ENCODE data around the gene USP3. TPM values are rescaled to one million over a fixed set of nuclear protein-coding genes. Genes with fewer than 3 reads are reported as not detected.

USP3 gene
- total RNA-seq, 1 donor from 2014 or later = 57.3 TPM

DNA sequence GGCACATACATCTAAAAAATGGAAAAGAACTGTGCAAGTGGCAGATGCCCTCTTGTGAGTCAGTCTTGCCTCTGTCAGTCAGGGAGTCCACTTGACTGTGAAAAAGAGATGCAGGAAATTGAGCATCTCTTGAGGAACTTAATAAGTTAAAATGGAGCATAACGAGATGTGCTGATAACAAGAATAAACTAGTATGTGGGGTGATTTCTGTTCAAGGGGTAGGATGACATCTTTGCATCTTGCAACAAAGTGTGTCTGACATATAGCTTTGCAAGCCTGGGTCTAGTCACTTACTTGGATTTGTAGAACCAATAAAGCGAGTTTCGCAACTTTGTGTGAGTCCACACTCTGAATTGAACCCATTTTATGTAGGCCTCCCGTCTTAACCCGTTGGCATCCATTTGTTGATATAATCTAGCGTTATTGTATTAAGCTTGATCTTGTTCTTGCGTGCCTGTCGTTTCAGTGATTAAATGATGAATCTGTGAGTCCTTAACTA lies 2.2 kb downstream of the USP3 start:
- Mint-ChIP-seq H3K27me3 (peaks cover 8% of the 10 kb centered on the region), H3K9me3 (no peaks in the 10 kb centered on the region), H3K4me1 (ENCODE audit: unreplicated experiment) (peaks cover 73% of the 10 kb centered on the region), H3K27ac (peak overlapping the region; percentile 26), H3K4me3 (peak overlapping the region; percentile 94), H3K36me3 (no peaks in the 10 kb centered on the region)
- TF ChIP-seq, protein P1, sequence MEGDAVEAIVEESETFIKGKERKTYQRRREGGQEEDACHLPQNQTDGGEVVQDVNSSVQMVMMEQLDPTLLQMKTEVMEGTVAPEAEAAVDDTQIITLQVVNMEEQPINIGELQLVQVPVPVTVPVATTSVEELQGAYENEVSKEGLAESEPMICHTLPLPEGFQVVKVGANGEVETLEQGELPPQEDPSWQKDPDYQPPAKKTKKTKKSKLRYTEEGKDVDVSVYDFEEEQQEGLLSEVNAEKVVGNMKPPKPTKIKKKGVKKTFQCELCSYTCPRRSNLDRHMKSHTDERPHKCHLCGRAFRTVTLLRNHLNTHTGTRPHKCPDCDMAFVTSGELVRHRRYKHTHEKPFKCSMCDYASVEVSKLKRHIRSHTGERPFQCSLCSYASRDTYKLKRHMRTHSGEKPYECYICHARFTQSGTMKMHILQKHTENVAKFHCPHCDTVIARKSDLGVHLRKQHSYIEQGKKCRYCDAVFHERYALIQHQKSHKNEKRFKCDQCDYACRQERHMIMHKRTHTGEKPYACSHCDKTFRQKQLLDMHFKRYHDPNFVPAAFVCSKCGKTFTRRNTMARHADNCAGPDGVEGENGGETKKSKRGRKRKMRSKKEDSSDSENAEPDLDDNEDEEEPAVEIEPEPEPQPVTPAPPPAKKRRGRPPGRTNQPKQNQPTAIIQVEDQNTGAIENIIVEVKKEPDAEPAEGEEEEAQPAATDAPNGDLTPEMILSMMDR (conservative IDR thresholded peaks at IDR 0.05) = no peak
- DNase-seq (ENCODE audit: extremely low spot score, unreplicated experiment) = no peak

DNA sequence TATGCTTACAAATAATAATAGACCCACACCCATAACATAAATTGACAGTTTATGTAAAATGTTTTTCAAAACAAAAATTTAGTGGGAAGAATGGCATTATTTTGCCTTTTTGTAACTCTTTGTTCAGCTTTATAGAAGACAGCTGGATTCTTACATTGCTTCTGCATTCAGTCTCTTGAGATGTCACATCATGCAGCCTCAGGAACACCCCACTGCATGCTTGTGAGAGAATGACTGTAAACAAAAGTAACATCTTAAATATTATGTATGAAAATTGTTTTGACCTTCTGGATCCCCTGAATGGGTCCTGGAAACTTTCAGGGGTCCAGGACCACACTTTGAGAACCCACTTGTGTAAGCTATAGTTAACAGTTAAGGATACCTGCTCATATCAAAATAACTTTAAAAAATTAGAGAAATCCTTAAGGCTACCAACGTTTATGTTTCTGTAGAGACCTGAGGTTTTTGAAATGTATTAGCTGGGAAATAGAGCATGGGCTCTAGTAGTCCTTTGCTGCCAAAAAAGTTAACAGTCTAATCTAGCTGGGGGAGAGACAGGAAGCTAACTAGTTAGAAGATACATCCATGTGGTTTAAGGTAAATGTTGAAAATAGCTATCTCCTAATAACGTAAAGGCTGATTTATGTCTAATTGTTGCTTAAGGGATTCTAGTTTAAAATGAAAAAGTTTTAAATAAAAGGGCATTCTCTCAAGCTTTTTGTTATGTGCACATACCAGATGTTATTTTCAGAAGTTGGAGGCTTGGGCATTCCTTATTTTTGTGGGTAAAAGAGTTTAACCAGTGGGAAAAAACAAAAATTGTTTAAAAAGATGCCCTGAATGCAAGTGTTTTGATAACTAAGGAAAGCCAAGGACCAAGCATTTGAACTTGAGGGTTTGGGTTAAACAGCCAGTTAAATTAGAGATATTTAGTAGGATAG lies 3.8 kb downstream of the USP3 start:
- DNase-seq (ENCODE audit: extremely low spot score, unreplicated experiment) = no peak
- no peaks in the 10 kb centered on the region for H3K36me3 Mint-ChIP-seq
- H3K4me3 Mint-ChIP-seq = peak overlapping the region; percentile 0
- H3K4me1 Mint-ChIP-seq (ENCODE audit: unreplicated experiment) = peaks cover 59% of the 10 kb centered on the region
- H3K27me3 Mint-ChIP-seq = peaks cover 5% of the 10 kb centered on the region
- TF ChIP-seq, protein P1 (conservative IDR thresholded peaks at IDR 0.05) = no peak
- H3K9me3 Mint-ChIP-seq = no peaks in the 10 kb centered on the region
- no peak overlapping the region for H3K27ac Mint-ChIP-seq

DNA sequence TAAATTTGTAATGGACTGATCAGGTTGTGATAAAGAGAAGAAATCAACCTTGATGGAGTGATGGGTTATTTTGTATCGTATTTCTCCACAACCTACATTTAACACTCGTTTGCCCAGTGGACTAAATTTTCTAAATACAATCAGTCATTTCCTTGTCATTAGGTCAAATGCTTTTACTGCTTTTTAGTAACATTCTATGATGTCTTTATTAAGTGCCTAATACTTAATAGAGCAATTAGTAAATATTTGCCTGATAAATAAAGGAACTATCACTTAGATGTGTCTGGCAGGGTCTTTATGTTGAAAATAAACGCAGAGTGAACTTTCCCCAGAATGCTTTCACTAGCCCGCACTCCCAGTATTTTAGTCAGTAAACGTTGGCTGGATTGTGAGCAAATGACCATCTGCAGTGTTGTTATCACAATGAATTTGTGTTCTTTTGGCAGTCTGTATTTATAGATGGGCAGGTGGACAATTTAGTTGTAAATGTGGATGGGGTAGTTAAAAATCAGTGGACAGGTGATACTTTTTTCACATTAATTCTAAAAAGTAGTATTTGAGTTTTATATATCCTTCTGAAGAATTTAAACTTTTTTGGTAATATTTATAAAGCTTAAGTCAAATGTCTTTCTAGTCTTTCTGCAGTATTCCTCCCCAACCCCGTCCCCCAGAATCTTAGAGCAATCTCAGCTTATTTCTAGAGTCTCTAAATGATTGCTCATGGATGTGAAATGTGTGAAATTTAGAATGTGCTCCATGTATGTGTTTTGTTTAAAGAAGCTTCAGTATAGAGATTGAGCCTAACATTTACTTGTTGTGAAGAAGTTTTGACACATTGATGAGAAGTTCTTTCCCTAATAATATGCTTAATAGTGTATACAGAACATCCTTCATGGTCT lies 4.9 kb downstream of the USP3 start:
- H3K27me3 Mint-ChIP-seq = no peaks in the 10 kb centered on the region
- DNase-seq (ENCODE audit: extremely low spot score, unreplicated experiment) = no peak
- no peaks in the 10 kb centered on the region for H3K9me3 Mint-ChIP-seq
- H3K4me3 Mint-ChIP-seq = peak overlapping the region; percentile 25
- H3K36me3 Mint-ChIP-seq = no peaks in the 10 kb centered on the region
- TF ChIP-seq, protein P1 (conservative IDR thresholded peaks at IDR 0.05) = no peak
- no peak overlapping the region for H3K27ac Mint-ChIP-seq
- peaks cover 55% of the 10 kb centered on the region for H3K4me1 Mint-ChIP-seq (ENCODE audit: unreplicated experiment)

DNA sequence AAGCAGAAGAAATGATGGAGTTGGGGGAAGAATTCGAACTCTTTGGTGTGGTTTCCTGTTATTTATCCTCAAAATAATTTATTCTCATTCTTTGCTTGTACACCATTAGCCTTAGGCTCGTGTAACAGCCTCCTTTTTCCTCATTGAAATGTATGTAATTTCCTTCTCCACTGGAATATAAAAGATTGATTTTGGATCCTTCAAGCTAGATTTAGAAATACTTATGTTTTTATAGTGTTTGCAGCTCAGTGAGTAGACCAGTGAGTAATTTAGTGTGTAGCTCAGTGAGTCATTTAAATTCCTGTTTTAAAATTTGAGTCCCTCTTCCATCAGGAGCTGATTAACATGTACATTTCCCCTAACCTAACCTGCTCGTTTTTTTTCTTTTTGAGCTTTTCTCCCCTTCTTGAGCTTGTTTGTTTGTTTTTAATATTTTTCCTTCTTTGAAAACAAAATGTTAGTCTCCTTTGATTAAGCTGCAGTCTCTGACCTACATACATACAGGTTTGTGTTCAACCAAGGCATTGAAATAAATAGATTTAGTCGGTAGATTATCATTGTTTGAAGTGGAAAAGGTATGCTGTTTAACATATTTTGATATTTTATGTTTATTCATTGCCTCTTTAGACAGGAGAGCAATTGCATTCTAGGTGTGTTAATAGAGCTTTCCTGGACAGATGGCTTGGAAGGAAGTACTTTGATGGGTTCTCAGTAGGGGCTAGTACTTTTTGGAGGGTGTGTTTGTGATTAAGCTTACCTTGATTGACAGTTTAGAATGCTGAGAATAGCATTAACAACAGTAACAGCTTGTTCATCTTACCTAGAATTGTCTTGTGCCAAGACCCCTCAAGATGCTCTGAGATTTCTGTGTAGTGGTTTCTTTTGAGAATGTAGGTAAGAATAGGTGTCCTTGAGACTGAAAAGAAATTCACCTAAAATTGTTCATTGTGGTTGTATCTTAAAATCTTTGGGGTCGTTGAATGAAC lies 5.9 kb downstream of the USP3 start:
- Mint-ChIP-seq H3K27me3 (no peaks in the 10 kb centered on the region), H3K4me1 (ENCODE audit: unreplicated experiment) (peaks cover 60% of the 10 kb centered on the region), H3K9me3 (no peaks in the 10 kb centered on the region), H3K27ac (no peak overlapping the region), H3K36me3 (no peaks in the 10 kb centered on the region), H3K4me3 (peak overlapping the region; percentile 9)
- TF ChIP-seq, protein P1 (conservative IDR thresholded peaks at IDR 0.05) = no peak
- DNase-seq (ENCODE audit: extremely low spot score, unreplicated experiment) = no peak
